T-helper 1 cell (primary cell): ENCODE results near the gene LRP1B.

Experiments used
- DNase-seq, 5 donors: peaks; one replicate each; pipeline ENCODE4 v3.0.0-alpha.2; 2012 to 2020

Gene LRP1B

GRCh38 chr2:140262908-140263307, 1867.9 kb downstream of the LRP1B start:
- DNase-seq: no peak

GRCh38 chr2:140257692-140258300, 1873.0 kb downstream of the LRP1B start:
- DNase-seq: no peak

GRCh38 chr2:140256080-140256479, 1874.7 kb downstream of the LRP1B start:
- DNase-seq: no peak

GRCh38 chr2:140249821-140250220, 1881.0 kb downstream of the LRP1B start:
- no peak for DNase-seq

- no peak for DNase-seq
Observed at GRCh38 chr2:140248623-140249022, 1882.2 kb downstream of the LRP1B start.

- DNase-seq: no peak
Observed at GRCh38 chr2:140247451-140248195, 1883.2 kb downstream of the LRP1B start.

- no peak for DNase-seq
Observed at GRCh38 chr2:140246957-140247356, 1883.9 kb downstream of the LRP1B start.

- no peak for DNase-seq
Observed at GRCh38 chr2:140246058-140246457, 1884.8 kb downstream of the LRP1B start.

- no peak for DNase-seq
Observed at GRCh38 chr2:140242889-140243288, 1887.9 kb downstream of the LRP1B start.

- no peak for DNase-seq
Observed at GRCh38 chr2:140234116-140234515, 1896.7 kb downstream of the LRP1B start.

- DNase-seq: no peak
Observed at GRCh38 chr2:140210963-140211362, 1919.9 kb downstream of the LRP1B start.

- no peak for DNase-seq
Observed at GRCh38 chr2:140205093-140205492, 1925.7 kb downstream of the LRP1B start.

GRCh38 chr2:140203347-140203746, 1927.5 kb downstream of the LRP1B start:
- DNase-seq: no peak

GRCh38 chr2:140201572-140201971, 1929.2 kb downstream of the LRP1B start:
- no peak for DNase-seq

GRCh38 chr2:140200764-140201163, 1930.1 kb downstream of the LRP1B start:
- no peak for DNase-seq

GRCh38 chr2:140200307-140200706, 1930.5 kb downstream of the LRP1B start:
- no peak for DNase-seq

GRCh38 chr2:140199312-140199711, 1931.5 kb downstream of the LRP1B start:
- DNase-seq: no peak

GRCh38 chr2:140187086-140187485, 1943.7 kb downstream of the LRP1B start:
- DNase-seq: no peak

GRCh38 chr2:140186313-140186712, 1944.5 kb downstream of the LRP1B start:
- no peak for DNase-seq

- no peak for DNase-seq
Observed at GRCh38 chr2:140185076-140185475, 1945.7 kb downstream of the LRP1B start.

- no peak for DNase-seq
Observed at GRCh38 chr2:140183056-140183765, 1947.6 kb downstream of the LRP1B start.
